GM19193 (cell line): ENCODE measurements around the gene SRMS.

ENCODE experiments used
- POLR2A ChIP-seq: IDR thresholded peaks from 4 replicates; pipeline ENCODE4 v1.6.1; 2011; ENCODE audit not compliant: insufficient read depth, insufficient read length; ENCODE audit errors: extremely low read depth

SRMS gene, protein sequence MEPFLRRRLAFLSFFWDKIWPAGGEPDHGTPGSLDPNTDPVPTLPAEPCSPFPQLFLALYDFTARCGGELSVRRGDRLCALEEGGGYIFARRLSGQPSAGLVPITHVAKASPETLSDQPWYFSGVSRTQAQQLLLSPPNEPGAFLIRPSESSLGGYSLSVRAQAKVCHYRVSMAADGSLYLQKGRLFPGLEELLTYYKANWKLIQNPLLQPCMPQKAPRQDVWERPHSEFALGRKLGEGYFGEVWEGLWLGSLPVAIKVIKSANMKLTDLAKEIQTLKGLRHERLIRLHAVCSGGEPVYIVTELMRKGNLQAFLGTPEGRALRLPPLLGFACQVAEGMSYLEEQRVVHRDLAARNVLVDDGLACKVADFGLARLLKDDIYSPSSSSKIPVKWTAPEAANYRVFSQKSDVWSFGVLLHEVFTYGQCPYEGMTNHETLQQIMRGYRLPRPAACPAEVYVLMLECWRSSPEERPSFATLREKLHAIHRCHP

DNA sequence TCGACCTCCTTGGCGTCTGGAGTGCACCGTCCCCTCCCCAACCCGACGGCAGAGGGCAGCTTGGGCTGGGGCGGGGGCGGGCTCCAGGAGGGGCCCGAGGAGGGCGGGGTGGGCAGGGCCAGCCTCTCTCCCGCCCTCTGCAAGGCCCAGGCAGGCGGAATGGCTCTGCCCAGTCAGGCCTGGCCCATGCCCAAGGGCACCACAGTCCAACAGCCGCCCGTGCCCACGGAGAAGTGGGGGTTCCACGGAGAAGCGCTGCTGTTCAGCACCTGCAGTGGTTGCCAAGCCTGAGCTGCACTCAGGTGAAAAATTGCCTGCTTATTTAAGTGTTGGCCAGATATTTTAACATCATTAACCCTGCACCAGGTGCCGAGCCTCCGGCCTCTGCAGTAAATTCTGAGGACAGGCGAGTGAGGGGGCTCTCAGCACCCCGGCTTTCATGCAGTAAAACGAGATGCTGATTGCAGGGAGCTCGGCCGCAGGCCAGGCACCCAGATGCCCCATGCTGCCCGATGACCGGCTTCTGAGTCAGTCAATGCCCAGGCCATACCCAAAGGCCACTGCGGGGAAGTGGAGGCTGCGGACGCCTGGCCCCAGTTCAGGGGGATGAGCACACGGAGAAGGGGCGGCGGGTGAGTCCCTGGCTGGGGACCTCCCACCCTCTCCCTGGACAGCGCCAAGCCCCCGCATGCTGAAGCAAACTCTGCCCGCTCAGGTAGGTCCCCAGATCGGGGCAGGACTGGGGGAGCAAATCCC is at the start of gene SRMS:
Gene SRMS, minus strand, starts transcription at position 25 of the 756 bp plus-strand sequence. CDS start 286 bp downstream, outside the sequence.
- no peak for TF ChIP-seq POLR2A

DNA sequence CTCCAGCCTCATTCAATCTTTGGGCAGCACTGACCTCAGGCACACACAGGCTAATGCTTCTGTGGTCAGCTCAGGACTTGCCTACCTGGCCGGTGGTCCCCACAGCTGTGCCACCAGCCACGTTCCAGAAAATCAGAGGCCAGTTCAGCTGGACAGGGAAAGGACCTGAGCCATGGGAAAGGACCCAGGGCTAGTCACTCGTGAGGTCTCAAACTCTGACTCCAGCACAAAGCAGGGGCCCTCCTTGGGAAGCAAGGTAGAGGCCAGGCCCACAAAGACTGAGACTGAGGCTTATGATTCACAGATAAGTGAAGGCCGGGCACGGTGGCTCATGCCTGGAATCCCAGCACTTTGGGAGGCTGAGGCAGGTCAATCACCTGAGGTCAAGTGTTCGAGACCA is 48.9 kb upstream of the SRMS start:
- TF ChIP-seq POLR2A: no peak

DNA sequence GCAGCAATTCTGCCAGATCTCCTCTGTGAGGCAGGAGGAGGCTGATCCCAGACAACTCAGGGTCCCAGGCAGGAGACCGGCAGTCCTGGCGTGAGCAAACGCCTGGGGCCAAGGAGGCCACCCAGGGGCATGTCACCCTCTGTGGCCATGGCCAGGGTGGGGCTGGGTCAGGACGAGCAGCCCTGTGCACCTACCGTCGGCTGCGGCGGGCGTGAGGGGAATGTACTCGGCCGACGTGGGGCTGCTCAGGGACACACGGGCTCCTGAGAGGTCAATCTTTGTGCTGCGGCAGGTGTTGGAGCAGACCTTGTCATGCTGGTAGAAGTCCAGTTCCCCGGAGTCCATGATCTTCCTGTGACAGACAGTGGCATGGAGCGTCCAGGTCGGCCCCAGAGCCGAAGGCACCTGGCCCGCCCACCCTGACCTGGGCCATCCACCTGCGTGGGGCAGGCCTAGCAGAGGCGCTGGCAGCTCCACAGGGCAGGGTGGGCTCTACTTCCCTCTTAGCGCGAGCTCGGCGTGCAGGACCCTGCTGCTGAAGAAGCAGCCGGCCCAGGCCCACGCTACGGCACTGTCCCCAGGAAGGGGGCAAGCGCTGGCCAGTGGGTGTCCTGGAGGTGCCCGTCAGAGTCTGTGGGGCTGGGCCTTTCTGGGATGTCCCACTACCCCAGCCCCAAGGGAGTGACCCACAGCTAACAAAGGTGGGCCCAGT is 48.0 kb upstream of the SRMS start:
- no peak for TF ChIP-seq POLR2A

DNA sequence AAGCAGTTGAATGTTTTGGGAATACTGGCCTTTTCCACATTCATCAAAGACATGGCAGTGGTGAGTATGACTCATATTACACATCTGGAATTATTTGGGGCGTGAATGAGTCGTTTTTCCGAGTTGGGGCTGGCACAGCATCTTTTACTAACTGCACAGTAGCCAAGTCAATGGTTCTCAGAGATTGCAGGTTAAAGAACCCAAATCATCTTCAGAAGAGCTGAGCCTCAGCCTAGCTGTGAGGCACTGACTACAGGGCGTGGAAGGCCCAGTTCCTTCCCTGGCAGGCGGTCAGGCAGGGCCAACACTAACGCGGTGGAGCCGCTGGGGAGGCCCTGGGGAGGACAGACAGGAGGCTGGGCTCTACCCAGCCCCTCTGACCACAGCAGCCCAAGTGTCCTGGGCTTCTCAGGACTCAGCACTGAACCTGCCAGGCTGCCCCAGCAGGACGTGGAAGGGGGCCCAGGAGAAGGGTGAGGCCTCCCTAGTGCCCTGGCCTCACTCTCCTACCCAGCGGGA is 46.6 kb upstream of the SRMS start:
- TF ChIP-seq POLR2A: no peak

DNA sequence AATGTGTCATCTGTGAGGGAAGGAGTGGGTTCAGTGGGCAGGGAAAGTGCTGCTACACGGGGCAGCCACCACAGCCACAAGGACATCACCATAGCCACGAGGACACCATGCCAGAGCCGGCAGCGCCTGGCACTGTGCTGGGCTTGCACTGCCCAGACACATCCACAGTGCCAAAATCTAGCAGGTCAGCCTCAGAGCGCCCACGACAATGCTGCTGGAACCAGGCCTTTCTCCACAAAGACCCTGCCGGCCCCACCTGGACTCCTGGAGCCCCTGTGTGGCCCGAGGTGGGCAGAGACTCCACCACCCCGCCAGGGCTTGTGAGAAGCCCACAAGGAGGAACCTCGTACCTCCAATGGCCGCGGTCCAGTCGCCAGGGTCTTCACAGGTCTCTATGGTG is 45.1 kb upstream of the SRMS start:
- no peak for TF ChIP-seq POLR2A

DNA sequence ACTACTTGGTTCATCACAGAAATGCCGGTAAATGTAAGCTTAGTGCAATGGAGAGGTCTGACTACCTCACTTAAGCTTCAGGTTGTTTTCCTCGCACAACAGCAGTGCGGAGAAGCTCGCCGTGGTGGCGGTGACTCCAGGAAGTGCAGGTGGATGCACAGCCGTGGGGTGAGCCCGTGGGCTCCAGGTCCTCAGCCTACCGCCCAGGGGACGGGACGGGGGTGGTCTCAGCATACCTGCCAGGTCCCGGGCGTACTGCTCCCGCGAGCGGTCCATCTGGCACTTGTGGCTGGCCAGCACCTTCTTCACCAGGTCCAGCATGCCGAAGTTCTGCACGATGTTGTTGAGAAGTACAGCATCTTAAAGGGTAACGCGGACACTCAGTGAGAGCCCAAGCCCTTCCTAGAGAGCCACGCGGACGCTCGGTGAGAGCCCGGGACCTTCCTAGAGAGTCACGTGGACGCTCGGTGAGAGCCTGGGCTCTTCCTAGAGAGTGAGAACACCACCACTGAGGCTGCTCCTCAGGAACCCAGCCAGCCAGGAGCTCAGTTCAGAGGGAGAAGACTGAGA is 44.3 kb upstream of the SRMS start:
- no peak for TF ChIP-seq POLR2A

DNA sequence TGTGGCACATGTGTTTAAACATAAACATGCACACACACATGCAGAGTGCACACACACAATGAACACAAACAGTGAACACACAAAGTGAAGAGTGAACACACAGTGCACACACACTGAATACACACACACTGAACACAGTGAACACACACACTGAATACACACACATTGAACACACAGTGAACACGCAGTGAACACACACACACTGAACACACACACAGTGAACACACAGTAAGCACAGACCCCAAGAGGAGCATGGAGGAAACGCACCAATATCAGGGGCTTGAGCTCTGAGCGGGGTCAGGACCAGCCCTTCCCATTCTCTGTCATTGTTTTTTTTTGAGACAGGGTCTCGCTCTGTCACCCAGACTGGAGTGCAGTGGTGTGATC is 43.6 kb upstream of the SRMS start:
- TF ChIP-seq POLR2A: no peak

DNA sequence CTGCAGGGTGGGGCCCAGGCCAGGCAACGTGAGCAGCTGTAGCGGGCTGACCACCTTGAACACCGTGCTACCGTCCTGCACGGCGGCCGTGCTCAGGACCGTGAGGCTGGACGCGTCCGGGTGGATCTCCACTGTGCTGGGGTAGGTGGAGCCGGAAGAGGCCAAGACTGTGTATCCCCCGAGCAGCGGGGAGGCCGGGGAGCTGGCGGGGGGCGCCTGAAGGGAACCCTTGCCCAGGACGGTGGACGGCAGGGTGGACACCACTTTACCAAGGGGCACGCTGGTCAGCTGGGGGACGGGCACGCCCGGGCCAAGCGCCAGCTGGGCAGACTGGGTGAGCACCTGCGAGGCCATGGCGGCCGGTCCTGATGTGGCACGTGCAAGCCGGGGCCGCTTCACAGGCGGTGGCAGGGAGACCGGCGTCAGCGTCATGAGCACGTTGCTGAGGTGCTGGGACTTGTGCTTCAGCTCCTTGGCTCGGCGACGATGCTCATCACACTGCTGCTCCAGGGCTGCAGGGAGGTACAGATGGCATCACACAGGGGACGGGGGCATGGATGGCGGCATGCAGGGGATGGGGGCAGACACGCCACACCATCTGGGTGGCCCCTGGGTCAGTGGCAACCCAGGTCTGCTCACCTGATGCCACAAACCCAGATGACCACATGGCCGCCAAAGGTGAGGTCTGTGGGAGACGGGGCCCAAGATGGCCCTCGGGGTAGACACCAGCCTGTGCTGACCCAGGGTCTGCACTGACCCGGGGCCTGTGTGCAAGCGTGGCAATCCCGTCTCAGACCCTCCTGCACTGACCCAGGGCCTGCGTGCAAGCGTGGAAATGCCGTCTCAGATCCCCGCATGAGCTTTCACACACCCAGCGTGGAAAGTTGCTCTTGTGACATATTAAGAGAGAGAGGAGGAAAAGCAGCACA is 42.9 kb upstream of the SRMS start:
- TF ChIP-seq POLR2A: no peak

DNA sequence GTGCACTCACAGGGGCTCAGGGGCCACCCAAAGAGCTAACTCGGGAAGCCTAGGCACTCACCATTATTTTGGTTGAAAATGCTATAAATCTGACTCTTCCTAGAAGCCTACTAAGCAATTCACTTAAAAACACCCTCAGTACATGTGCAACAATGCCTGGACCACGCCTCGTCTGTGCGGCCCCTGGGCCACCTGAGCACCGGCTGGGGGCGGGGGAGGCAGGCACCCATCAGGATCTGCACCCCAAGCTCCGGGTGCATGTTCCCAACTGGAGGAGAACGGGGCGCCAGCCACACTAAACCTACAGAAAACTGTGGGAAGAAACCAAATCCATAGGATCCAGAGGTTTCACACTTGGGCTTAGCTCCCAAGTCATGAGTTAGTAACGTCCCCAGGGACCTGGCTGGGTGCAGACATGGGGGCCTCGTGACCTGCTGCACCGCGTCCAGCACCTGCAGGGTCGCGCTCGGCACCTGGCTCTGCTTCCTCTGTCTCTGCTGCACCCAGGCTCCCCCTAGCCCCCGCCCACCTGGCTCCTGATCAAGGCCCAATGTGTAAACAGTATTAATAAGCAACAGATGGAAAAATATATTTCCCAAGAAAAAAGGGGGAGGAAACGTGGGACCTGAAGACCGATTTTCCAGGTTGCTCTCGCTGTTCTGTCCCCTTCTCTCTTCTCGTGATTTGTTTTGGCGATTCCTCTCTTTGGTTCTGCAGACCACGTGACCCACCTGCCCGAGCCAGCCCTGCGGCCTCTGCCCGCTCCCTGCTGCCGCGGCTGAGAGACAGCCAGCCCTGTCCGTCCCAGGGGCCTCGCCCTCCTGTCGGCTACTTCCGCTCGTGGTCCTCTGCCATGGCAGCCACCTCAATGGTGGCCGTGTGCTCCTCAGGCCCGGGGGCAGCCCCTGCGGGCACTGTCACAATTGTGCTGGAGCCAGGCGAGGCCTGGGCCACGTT is 42.0 kb upstream of the SRMS start:
- TF ChIP-seq POLR2A: no peak

DNA sequence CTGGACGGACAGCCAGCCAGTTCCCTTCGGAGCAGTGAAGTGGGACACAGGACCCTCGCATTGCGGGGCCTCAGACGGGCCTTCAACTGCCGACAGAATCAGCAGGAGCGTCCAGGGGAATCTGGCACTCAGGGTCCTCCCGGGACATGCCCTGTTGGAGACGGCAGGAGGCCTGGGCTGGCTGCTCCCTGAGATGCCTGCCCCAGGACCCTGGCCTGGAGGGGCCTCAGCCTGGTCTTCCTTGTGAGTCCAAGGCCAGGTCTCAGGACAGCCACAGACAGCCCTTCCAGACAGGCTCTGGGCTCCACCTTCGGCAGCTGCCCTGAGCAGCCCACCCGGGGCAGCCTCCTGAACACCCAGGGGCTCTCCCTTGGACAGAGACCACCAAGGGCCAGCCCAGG is 41.1 kb upstream of the SRMS start:
- no peak for TF ChIP-seq POLR2A

DNA sequence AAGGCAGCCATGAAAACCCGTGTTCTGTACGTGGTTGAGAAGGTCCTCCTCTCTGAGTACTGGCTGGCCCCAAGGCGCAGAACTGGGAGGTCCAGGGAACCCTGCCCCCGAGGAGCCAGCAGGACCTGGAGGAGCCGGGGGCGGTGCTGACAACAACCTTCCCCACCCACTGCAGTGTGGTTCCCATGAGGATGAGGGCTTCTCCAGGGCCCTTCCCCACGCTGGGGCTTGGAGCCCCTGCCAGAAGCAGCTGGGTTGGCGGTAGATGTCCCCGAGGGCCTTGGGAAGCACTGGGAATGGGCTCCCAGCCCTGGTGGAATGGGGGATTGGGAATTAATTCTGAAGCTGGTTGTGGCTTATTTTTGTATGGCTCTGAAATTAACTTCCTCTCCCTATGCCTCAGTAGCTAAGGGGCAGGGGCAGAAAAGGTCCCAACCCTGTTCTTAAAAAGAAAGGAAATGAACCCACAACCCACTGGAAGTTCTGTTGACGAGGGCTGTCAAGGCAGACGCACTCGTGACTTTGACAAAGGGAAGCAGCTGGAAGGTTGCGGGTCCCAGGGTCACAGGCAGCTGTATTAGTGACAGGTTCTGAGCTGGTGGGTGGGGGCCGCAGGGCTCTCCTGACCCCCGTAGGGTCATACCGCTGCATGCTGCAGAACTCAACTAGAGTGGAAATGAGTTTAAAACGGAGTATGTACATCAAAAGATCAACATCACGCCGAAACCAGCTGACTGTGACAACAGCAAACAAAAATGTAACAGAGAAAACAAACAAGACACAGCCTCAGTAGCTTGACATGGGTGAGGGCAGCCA is 40.4 kb upstream of the SRMS start:
- no peak for TF ChIP-seq POLR2A

DNA sequence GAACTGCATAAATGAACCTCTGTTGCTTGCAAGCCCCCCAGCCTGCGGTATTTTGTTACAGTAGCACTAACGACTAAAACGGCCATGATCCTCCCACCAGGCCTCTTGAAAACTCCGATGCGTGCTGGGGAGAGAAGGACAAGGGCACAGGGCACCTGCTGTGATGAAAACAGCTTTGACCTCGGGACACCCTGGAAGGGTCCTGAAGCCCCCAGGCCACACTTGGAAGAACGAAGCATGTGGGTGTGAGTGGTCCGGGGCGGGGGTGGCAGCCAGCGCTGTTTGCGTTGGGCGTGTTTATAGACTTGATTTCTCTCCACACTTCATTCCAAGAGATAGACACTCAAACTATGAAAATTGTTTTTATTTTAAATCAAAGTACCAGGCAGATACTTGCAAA is 39.7 kb upstream of the SRMS start:
- TF ChIP-seq POLR2A: no peak

DNA sequence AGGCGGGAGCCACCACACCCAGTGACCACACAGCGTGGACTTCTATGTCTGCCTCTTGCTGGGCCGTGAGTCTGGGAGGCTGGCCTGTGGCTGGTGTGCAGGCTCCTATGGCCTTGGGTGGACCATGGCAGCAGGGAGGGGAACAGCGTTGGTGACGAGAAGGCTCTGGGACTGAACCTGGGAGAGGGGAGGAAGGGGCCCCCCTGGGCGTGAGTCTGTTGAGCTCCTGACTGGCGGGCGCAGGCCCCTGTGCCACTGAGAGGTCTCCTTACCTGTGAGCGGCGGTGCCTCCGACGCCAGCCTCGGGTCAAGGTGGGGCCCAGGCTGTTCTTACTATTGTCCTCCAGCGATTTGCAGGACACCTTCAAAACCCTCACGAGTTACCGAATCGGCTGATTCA is 39.2 kb upstream of the SRMS start:
- no peak for TF ChIP-seq POLR2A
